GM19328 (cell line): ENCODE measurements around the gene PSPH.
A peak's percentile ranks its signal among the peaks of the same experiment; 100 is the strongest.
"Not testable (repeated sequence)": the region's sequence is repeated elsewhere in the genome, so short reads cannot be mapped to it uniquely, and the experiment has no call there.

Experiments used
- ATAC-seq: cut with Tn5 transposase; IDR thresholded peaks from one replicate; pipeline ENCODE4 v1.9.1; 2021; ENCODE audit warnings: mild to moderate bottlenecking, moderate library complexity; ENCODE audit not compliant: unreplicated experiment

PSPH gene

DNA sequence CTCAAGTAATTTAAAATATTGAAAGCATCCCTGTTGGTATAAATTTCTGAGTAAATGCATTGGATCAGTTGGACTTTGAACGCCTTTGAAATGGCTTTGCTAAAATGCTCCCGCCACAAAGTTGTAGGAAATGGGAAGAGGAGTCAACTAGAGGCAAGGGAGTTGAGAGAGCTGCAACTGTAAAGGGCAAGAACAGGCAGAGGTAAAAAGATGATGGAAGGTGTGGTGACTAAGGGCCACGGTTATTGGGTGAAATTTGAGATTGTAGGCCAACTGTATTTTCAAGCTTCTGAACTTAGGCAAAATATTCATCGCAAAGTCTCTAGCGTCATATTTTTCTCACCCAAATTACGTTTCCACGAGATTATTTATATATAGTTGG lies 12.2 kb upstream of the PSPH start:
- ATAC-seq = no peak

DNA sequence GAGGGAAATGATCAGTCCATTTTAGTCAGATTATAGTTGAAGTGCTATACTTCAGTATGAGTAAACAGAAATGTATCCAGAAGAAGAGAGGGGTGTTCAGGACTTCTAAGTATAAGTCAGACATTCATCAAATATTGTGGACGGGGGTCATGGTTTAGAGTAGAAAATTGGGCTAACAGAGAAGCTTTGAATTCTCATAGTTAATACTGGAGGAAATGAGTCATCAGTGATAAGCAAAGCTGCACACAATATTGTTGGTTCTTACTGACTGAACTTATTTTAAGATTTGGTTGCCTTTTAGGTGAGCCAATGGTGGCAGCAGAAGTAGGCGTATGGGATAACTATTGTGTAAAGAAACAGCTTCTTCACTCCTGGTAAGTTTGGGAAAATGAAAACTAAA lies 11.1 kb upstream of the PSPH start:
- no peak for ATAC-seq

DNA sequence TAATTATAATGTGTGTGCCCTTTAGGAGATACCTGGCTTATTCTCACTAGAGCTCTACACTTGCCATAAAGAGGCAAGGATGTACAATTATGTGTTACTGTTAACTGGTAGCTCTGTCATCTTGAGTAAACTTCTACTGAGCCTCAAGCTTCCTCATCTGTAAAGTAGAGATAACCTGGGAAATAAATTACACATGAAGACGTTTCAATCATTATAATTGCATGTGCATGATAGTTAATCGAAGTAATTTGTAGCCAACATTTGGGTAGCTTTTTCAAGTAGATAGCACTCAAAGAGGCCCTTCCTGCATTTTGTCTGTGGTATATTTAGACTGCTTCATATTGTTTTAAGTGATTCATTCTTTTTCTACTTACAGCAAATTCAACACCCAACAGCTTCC lies 2.7 kb upstream of the PSPH start:
- ATAC-seq = no peak

DNA sequence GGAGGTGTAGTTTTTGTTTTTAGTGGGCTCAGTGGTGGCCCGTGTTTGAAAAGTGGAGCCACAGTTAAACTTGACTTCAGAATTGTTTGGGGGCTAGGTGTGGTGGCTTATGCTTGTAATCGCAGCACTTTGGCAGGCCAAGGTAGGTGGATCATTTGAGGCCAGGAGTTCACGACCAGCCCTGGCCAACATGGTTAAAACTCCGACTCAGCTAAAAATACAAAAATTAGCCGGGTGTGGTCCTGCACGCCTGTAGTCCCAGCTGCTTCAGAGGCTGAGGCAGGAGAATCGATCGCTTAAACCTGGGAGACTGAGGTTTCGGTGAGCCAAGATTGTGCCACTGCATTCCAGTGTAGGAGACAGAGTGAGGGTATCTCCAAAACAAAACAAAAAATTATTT lies 2.1 kb upstream of the PSPH start:
- no peak for ATAC-seq

DNA sequence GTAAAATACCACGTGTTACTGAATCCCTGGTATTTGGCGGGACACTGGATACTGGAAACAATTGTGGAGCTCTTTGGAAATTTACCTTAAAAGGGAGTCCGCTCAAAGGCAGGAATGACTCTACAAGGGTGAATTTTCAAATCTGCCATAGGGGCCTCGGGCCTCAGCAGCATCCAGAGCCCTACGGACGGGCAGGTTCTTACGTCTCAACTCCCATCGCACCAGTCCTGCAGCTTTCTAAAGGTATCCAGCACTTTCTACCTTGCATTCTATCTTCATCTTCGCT lies 248 bp downstream of the PSPH start:
- no peak for ATAC-seq

DNA sequence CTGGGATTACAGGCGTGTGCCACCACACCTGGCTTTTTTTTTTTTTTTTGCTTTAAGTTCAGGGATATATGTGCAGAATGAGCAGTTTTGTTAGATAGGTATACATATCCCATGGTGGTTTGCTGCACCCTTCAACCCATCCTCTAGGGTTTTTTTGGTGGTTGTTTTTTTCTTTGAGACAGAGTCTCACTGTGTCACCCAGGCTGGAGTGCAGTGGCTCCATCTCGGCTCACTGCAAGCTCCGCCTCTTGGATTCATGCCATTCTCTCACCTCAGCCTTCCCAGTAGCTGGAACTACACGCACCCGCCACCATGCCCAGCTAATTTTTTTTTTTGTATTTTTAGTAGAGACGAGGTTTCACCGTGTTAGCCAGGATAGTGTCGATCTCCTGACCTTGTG lies 2.5 kb downstream of the PSPH start:
- ATAC-seq = not testable (repeated sequence)

DNA sequence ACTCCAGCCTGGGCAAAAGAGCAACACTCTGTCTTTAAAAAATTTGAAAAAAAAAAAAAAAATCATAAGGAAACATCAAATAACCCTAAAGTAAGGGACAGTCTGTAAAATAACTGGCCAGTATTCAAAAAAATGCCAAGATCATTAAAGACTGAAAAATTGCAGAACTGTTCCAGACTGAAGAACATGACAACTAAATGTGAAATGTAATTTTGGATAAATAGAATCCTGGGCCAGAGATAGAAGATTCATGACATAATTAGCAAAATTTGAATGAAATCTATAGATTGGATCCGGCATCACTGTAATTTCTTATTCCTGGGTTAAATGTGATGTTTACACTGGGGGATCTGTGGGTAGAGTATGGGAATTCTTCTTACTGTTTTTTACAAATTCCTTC lies 3.0 kb downstream of the PSPH start:
- ATAC-seq = no peak

DNA sequence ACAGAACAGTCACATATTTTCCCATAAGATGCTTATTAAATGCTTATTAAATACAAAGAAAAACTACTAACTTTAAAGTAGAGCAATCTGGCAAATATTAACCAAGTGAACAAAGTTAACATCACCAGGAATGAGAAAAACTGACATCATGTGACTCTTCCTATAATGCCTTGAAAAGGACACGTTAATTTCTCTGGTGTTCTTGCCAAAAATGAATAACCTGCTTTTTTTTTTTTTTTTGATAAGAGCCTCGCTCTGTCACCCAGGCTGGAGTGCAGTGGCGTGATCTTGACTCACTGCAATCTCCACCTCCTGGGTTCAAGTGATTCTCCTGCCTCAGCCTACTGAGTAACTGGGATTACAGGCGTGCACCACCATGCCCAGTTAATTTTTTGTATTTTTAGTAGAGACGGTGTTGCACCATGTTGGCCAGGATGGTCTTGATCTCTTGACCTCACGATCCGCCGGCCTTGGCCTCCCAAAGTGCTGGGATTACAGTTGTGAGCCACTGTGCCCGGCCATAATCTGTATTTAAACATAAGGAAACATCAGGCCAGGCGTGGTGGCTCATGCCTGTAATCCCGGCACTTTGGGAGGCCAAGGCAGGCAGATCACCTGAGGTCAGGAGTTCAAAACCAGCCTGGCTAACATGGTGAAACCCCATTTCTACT lies 3.7 kb downstream of the PSPH start:
- ATAC-seq = not testable (repeated sequence)

DNA sequence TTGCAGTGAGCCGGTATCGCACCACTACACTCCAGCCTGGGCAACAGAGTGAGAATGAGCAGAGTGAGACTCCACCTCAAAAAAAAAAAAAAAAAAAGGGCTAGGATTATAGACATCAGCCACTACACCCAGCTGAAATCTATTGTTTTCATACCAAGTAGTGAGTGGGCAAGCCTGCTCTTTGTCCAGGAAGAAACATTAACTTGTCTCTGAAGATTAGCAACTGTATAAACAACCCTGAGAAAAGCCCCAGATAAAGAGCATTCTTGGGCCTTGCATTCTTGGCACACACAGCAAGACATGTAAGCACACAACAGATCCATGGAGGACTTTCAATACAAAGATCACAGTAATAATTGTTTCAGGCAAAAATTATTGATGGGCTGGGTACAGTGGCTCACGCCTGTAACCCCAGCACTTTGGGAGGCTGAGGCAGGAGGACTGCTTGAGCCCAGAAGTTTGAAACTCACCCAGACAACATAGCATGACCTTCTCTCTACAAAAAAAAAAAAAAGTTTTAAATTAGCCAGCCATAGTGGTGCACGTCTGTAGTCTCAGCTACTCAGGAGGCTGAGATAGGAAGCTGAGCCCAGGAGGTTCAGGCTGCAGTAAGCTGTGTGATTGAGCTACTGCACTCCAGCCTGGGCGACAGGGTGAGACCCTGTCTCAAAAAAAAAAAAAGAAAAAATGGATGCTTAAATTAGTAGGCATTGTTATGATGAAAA lies 4.4 kb downstream of the PSPH start:
- ATAC-seq = no peak

DNA sequence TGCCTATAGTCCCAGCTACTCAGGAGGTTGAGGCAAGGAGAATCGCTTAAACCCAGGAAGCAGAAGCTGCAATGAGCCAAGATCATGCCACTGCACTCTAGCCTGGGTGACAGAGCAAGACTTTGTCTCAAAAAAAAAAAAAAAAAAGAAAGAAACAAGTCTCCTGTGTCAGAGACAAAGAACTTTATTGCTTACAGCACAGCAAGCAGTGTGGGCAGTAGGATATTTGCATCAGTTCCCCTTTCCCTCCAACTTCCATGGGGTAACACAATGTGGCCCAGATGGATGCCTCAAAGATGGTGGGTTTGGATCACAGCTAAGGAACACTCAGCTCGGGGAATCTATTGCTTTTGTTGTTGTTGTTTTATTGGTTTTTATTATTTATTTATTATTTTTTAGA lies 5.5 kb downstream of the PSPH start:
- ATAC-seq = not testable (repeated sequence)

DNA sequence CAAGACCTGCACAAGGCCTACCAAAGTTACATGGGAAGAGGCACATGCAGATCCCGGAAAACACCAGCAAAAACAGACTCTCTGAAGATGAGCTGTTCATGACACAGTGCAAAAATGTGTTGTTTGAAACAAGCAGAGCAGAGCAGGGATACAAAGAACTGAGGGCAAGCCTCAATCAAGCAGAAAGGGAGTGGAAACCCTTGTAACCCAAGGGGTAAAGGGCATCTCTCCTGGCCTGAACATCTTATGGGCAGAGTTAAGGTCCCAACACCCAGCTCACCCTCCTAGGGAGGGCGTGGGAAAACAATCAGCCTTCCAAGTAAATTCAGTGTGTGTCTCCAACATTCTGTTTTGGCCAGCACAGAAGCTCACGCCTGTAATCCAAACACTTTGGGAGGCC lies 10.5 kb downstream of the PSPH start:
- ATAC-seq = no peak

DNA sequence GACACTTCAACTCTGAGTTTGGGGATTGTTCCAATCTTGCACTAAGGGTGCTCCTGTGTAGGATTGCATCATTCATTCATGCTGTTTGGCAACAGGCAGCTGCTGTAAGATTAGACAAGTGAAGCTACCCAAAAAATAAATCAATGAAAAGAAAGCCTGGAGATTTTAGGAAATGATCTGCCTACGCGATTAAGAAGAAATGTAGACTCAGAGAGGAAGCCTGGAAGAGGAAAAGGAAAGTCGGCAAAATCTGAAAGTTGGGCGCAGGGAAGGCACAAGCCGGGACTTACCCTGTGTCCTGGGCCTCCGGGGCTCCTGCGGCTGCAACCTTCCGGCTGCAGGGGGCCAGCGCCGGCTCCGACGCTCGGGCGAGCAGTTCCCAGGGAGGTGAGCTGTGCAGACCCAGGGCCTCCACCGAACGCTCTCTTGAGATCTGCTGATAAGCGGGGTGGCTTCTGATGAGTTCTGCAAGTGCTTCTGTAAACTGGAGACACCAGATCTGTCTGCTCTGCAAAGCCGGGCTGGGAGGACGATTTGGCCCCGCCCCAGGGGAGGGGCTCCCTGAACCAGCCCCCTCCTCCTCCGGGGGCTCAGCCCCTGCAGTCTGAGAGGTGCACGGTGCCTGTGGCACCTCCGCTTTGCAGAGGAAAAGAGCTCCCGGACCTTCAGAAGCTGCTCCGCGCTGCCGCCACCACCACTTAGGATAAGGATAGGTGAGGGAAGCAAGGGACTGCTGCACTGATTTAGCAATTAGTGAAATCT lies 17.4 kb downstream of the PSPH start:
- peak; percentile 97 for ATAC-seq

DNA sequence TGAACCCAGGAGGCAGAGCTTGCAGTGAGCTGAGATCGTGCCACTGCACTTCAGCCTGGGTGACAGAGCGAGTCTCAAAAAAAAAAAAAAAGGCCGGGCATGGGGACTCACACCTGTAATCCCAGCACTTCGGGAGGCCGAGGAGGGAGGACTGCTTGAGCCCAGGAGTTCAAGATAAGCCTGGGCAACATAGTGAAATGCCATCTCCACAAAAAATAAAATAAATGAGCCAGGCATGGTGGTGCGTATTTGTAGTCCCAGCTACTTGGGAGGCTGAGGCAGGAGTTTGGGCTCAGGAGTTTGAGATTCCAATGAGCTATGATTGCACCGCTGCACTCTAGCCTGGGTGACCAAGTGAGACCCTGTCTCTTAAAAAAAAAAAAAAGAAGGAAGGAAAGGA lies 18.7 kb downstream of the PSPH start:
- ATAC-seq = not testable (repeated sequence)

DNA sequence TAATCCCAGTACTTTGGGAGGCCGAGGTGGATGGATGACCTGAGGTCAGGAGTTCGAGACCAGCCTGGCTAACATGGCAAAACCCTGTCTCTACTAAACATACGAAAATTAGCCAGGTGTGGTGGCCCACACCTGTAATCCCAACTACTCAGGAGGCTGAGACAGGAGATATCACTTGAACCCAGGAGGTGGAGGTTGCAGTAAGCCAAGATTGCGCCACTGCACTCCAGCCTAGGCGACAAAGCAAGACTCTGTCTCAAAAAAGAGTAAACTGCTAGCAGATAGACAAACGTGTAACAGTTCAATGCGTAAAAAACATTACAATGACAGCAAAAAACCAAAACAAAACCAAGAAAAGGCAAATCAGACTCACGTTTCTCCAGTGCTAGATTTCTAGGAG lies 19.7 kb downstream of the PSPH start:
- not testable (repeated sequence) for ATAC-seq

DNA sequence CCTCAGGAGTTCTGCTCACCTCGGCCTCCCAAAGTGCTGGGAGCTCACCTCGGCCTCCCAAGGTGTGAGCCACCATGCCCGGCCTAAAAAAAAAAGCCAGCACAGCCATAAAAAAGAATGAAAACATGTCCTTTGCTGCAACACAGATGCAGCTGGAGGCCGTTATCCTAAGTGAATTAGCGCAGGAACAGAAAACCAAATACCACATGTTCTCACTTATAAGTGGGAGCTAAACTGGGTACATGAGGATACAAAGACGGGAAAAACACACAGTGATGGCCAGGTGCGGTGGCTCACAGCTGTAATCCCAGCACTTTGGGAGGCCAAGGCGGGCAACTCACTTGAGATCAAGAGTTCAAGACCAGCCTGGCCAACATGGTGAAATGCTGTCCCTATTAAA lies 20.9 kb downstream of the PSPH start:
- ATAC-seq = no peak

DNA sequence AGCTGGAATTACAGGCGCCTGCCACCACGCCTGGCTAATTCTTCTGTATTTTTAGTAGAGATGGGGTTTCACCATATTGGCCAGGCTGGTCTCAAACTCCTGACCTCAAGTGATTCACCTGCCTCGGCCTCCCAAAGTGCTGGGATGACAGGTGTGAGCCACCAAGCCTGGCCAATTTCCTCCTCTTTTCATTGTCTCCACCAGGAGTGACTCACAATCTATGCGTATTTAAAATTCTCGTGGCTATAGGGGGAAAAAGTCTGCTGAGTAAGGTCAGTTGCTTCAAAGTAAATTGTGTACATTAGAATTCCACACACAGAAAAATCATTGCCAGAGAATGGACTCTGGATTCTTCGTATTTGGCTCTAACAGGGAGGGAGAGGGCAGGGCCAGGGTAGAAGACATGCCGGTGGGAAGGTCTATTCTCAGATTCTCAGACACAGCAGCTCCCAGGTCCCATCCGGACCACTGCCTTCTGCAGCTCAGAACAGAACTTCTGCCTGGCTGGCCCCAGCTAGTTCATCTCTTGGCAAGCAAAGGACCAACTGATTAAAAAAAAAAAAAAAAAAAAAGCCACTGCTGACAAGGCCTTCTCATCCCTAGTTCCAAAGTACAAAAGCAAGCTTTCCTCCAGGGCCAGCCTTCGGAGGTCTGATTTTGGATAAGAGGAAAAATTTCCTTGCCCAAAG lies 22.2 kb downstream of the PSPH start:
- ATAC-seq = no peak

DNA sequence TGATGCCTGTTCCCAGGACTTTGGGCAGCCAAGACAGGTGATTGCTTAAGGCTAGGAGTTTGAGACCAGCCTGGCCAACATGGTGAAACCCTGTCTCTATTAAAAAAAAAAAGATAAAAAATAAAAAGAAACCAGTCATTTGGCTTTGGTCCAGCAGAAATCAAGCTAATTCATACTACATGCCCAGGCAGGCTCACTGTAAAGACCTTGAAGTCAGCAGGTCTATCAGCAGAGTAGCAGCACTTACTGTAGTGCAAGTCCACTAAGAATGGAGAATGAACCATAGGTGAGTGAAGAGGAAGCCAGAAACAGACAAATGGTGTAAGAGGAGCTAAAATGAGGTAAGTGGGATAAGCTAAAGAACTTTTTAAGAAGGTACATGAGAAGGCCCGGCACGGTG lies 24.7 kb downstream of the PSPH start:
- no peak for ATAC-seq

DNA sequence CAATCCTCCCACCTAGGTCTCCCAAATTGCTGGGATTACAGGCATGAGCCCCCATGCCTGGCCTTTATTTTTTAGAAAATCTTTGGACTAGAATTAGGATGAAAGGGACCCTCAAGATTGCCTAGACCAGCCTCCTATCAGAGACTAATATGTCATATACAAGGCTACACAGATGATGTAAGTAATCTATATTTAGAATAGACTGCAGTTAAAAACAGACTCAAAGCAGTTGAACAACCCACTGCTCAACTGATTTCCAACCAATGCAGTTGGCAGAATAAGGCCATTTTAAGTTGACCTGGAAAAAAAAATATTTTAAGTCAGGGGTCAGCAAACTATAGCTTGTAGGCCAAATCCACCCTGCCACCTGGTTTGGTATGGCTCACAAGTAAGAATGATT lies 27.7 kb downstream of the PSPH start:
- no peak for ATAC-seq

DNA sequence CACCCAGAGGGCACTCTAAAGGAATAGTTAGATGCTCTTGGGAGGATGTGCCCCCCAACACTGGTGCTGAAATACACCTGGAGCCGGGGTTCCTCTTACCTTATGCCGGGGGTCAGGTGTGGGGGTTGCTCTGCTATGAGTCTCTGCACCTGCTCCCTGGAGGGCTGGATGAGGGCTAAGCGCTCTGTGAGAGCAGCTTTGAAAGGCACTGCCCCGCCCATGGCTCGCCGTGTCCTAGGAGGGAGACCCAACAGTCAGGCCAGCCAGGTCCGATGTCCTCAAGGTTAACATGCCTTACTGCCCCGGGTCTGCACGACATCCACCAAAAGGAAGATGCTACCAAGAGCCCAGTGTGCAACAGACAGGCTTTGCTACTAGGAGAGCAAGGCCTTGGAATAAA lies 31.7 kb downstream of the PSPH start:
- ATAC-seq = no peak

DNA sequence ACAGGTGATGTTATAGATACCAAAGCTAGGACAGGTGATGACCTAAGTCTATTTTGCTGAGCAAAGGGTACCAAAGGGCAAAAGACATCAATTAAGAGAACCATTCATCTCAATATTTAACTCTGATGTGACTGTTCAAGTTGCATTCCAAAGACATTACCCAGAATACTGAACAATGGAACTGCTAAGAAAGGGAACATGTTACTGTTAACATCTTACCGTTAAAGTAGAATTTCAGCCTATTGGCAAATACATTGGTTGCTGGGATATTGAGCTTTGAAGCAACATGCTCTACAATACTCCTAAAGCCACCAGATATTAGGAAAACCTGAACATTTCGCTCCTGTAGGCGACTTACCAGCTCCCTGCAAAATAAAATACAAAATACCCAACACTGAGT lies 34.2 kb downstream of the PSPH start:
- not testable (repeated sequence) for ATAC-seq

DNA sequence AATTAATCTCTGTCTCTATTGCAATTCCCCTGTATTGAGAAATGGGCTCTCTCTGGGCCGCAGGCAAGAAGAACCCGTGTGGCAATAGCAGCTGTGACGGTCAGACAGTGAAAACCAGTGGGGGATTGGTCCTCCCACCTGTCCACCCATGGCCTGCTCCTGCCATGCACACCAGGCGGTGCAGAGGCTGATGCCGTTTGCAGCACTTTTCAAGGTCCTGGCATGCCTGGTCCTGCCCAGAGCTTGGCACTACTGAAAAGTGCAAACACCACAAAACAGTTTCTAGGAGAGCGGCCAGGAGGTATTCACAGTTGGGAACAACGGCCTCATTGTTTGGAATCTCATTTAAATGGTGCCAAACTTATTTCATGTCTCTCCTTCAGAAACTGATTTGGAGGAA lies 41.5 kb downstream of the PSPH start:
- ATAC-seq = no peak

DNA sequence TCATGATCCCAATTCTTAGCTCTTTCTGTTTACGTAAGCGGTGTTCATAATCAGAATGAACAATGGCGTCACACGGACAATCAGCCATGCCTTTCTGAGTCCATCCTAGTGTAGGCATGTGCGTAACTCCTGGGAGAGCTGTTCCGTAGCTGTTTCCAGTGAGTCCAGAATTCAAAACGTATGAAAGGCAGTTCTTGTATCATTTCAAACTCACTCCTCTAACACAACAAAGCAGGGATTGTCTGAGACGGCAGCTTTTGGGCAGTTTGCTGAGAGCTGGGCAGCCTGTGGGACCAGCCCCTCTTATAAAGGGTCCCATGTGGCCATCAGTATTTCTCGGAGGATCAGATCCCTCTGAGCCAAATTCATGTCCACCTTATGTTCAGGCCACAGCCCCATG lies 43.4 kb downstream of the PSPH start:
- ATAC-seq = no peak
